Right ventricle myocardium inferior (tissue), 1 donor: ENCODE data around the gene TRIO. TPM values are rescaled to one million over a fixed set of nuclear protein-coding genes. Genes with fewer than 3 reads are reported as not detected.
A peak's percentile ranks its signal among the peaks of the same experiment; 100 is the strongest.

Source experiments
- ATAC-seq: fragments of 200-7000 bp; cut with Tn5 transposase; one replicate; pipeline ENCODE4 v1.9.1; 2020; ENCODE audit warnings: mild to moderate bottlenecking, moderate library complexity
- DNase-seq: peaks from one replicate; pipeline ENCODE4 v3.0.0; 2021; ENCODE audit errors: missing footprints
- intact Hi-C: fragments of 100-400 bp; cut with DNase I; formaldehyde crosslinking; loops from one replicate; pipeline ENCODE4 v1.11.0; 2022
- total RNA-seq: library from RNA; stranded (reverse); fragmentation: NEBNext Ultra II Directional; extraction: Animal tissue kit (Norgen Biotek cat#: 25700); gene quantifications from one replicate; pipeline ENCODE4 v1.2.1, GENCODE V29; 2021
- donor health status: DM: no; HTN: yes; CAD: no; lungs with severe emphysema.

The TRIO gene
- total RNA-seq, 1 donor from 2014 or later: 56.9 TPM

DNA sequence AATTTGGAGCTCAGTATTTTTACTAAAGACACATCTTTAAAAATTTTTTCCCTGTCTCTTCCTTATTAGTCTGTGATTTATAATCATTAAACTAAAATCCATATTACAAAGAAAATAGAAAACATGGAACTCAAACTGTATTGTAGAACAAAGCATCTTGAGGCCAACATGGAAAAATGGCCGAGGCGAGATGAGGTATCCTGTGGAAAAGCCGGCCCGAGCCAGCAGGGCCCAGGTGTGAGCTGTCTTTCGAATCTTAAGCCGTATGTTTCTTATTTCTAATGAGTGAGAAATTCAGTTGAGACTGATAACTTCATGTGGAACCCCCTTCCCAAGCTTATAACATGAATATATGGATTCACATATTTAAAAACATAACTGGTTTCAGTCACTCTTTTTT lies 268.1 kb downstream of the TRIO start:
- intact Hi-C loops: no loop called here
- DNase-seq: no peak
- no peak for ATAC-seq

DNA sequence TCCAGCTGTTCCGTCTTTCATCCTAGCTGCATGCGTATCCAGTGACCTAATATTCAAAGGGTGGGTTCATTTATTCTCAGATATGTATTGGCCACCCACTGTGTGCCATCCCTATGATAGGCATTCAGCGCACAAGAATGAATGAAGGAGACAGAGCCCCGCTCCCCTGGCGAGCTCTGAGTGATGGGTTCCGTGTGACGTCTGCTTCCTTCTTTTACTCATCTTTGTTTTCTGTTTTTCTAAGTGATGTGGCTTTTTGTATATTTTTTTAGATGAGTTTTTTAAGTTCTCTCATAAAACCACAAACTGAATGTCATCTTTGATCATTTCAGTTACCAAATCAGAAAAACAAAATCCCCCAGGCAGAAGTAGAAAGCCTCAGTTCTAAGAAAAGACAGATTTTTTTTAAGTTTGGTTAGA lies 270.2 kb downstream of the TRIO start:
- ATAC-seq: no peak
- intact Hi-C loops: no loop called here

DNA sequence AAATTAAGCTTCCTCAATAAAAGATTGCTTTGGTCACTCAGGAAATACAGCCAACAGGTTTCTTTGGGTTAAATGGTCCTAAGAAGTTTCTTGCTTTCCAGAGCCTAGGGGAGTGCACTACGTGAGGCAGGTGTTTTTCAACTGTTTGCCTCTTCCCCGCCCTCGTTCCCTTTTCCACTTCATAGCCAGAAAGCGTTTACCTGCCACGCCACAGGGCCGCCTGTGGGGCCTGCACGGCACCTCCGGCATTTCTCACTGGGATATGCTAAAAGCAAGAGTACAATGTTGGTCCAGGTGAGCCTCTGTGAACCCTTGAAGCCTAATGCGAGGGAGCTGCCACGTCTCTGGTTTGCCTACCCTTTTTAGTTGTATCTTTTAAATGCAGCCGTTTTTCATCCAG lies 270.9 kb downstream of the TRIO start:
- no peak for ATAC-seq
- intact Hi-C loops: no loop called here
- DNase-seq: no peak

More for the DNA sequence above, 270.2 kb downstream of the TRIO start:
- no peak for DNase-seq

DNA sequence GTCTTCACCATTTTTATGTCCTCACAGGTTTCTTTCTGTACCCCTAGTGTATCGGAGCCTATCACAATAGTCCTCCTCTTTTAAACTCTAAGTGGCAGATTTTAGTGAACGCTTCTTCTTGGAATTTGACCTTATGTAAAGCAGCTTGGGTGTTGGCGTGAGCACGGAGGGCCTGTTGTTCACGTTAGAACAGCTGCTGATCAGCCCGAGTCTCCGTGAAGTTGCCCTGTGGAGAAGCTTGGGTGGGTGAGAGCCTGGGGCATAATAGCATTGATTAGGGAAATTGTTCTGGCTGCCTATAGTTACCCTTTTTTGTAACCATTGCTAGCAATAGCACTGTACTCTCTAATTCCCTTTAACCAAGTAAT lies 271.5 kb downstream of the TRIO start:
- ATAC-seq (no peak), DNase-seq (no peak)
- intact Hi-C loops: no loop called here

DNA sequence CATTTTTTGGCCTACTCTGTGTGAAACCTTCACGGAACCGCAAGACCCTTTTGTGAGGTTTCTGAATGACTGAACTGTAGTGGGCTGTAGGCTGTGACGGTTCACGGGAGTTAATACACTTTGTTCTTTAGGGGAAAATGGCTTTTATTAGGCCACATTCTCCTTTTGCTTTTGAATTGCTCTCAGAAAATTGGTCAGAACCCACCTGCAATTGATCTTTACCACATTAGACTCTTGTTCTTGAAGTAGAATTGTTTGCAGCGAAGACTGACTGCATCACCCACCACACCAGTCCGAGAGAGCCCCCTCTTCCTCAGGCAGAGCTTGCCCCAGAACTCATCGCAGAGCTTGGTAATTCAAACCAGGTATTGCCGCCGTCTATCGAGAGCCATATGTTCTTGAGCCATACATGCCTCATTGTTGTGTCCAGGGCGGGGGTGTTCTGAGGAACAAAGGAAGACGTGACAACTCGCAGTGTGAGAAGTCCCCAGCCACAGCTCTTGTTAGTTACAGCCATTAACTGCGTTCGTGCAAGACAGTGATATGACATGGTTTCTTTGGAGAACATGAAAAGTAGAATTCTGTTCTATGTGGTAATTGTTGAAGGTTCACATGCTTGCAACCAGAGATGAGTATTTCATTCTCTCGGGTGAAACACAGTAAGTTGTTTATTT lies 272.0 kb downstream of the TRIO start:
- no peak for ATAC-seq
- intact Hi-C loops: no loop called here
- no peak for DNase-seq

DNA sequence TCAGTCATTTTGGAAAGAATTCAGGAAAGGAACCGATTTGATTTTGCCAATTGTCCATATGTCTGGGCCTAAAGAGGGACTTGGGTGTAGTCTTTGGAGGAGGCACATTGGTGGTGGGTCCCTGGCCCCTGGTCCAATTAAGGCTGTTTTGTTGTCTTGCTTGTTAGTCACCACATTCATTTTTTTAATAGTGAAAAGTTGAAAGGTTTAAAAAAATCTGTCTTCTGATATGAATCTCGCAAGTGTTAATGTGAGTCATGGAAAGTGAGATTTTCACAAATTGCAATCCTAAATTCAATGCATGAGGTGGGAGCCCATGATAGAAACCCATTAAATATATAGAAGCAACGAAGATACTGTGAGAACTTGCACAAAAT lies 272.5 kb downstream of the TRIO start:
- DNase-seq (no peak), ATAC-seq (no peak)
- intact Hi-C loops: no loop called here

DNA sequence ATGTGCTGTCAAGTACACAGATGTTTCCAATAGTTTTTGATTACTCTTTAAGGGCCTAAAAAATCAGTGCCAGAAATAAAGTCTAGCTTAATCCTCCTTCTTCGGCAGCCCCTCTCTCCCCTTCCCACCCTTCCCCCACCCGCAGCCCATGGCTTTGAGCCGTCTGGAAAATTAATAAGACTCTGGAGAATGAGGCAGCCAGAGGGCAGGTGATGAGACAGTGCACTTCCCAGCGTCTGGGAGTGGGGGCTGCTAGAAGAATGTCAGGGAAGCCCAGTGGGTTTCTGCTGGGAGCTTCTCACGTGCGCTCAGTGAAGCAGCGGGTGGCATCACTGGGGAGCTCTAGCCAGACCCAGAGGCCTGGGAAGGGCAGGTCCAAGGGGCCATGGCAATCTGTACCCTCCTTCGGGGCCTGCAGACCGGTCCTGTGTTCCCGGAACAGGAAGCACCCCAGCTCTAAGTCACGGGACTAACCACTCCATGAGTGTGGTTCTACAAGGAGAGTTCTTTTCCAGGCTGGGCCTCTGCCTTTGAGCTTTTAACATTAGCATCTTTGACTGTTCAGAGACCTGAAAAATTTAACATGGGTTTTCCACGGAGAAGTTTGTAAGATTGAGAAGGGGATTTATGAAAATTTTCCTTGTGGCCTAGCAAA lies 273.6 kb downstream of the TRIO start:
- intact Hi-C loops: no loop called here
- ATAC-seq: no peak
- no peak for DNase-seq

DNA sequence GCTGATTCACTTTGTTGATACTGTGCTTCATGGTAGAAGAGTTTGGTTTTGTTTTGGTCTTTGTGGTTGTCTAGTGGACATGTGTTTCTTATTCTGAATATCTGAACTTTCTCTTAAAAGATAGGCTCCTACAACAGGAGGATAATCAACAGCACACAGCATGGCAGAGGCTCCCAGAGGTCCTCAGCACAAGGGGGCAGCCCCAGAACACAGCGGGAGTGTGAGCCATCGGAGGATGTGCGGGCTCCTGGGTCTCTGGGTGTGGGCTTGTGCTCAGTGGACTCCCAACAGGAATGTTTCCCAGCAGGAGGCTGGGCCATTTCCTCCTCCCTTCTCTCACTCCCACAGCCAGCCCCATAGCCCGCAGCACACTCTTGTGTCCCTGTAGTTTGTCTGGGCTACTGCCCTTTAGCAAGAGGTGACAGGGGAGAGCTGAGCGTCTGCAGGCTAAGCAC lies 274.2 kb downstream of the TRIO start:
- ATAC-seq (peak; percentile 68), DNase-seq (no peak)
- intact Hi-C loops: no loop called here

DNA sequence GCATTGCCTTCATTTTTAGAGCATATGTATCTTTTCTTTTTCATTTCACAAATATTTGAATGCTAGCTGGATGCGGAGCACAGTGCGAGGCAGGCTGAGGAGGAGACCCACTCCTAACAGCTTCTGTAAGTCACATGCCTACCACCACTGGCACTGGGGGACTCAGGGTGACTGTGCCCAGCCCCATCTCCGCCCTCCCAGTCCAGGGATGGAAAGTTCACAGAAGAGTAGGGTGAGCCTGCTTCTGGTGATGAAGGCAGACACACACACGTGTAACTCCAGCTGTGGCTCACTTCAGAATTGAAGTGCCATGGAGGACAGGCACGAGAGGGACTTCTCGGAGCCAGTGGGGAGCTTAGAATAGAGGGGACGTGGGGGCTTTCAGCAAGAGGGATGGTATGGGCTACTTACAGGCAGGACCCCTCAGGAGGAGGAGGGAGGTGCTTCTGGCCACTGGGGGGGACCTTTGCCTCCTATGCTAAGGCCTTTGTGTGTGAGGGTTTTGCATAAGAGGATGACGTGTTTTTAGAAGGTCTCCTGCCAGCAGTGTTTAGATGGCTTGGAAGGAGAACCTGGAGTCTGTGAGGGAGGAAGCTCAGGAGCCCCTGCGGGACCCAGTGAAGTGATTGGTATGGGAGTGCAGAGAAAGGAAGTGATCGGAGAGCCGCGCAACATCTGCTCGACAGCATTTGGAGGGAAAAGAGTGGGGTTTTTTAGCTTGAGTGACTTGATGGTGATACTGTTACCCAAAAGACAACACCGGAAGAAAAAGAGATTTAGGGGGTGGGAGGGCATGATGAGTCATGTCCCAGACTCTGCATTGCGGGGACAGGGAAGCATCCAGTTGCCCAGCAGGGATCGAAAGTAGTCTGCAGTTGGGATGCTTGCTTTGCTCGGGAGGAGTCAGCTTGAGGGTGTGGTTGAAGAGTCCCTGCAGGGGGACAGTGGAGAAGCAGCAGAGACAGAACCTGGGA lies 274.9 kb downstream of the TRIO start:
- intact Hi-C loops: no loop called here
- ATAC-seq (peak; percentile 62), DNase-seq (no peak)

DNA sequence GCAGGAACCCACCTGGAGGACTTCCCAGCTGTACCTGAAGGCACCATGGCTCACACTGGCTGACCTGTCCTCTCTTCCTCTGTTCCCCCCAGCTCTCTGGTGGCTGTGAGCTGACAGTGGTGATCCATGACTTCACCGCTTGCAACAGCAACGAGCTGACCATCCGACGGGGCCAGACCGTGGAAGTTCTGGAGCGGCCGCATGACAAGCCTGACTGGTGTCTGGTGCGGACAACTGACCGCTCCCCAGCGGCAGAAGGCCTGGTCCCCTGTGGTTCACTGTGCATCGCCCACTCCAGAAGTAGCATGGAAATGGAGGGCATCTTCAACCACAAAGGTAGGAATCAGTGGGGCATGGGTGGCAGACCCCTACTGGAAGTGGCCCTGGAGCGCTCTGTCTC lies 276.5 kb downstream of the TRIO start:
- intact Hi-C loops: no loop called here
- no peak for ATAC-seq
- no peak for DNase-seq

DNA sequence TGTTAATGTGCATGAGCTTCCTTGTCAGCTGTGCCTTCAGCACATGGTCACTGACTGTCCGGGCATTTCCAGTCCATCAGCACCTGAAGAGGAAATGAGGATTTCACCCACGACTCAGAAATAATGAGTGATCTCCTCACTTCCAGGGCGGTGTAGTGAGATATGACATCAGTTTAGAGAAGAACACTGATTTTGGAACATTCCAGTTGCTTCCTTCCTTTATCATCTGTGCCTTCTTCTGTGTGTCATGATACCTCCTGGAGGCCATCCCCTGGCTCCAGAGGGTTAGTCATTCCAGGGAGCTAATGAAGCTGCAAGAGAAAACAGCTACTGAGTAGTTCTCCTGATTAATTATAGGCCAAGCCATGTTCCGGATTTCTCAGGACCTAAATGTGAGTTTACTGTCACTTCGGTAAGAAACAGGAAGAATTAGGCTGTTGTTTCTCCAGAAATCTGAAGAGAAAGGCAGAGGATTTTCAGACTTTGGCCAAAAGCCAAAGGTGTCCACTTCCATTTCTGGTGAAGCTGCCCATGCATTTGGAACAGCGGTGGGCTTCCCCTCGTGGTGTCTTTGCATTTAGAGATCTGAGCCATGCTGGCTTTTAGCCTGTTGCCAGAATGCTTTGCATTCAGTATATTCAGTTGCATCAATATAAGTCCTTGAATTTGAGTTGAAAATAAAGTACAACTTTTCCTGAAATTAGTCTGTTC lies 277.1 kb downstream of the TRIO start:
- no peak for ATAC-seq
- no peak for DNase-seq
- intact Hi-C loops: no loop called here

DNA sequence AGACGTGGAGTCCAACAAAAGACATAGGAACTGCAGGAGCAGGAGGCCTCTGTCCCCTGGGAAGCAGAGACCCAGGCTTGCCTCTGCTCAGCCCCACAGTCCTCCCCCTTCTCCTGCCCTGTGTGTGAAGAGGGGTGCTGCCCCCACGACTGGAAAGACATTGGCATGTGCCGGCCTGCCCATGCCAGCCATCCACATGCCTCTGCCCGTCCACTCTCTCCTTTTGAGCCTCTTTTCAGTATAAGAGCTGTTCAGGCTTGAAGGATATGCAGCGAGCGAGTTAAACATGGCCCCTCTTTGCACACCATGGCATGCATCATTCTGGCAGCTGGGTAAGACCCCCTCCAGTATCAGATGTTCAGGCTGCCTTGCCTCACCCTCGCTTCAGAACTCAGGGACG lies 278.7 kb downstream of the TRIO start:
- ATAC-seq: no peak
- intact Hi-C loops: no loop called here
- no peak for DNase-seq

DNA sequence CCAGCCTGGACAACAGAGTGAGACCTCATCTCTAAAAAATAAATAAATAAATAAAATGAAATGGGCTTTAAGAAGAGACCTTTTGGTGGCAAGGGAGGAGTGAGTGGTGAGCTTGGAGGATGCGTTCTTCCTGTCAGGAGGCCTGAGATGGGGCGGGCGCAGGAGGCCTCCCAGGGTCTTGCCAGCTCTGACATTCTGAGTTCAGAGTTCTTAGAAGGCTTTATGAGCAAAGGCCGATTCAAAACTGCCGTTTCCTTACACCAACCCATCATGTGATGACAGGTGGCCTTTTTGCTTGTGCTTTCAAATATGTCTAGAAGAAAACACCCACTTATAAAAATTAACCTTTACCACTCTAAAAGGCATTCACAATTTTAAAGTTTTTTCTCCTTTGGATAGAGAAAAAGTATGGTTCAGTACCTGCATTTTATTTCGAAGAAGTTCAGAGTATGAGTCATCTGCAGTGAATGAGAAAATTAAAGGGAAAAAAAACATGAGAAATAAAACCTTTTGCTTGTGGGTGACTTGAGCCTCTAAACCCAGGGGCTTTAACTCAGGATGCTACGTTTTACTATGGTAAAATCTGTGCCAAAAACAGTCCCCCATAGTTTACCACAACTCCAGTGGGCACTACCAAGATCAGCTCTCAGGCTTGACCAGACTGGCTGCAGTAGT lies 281.0 kb downstream of the TRIO start:
- DNase-seq (no peak), ATAC-seq (no peak)
- intact Hi-C loops: no loop called here

DNA sequence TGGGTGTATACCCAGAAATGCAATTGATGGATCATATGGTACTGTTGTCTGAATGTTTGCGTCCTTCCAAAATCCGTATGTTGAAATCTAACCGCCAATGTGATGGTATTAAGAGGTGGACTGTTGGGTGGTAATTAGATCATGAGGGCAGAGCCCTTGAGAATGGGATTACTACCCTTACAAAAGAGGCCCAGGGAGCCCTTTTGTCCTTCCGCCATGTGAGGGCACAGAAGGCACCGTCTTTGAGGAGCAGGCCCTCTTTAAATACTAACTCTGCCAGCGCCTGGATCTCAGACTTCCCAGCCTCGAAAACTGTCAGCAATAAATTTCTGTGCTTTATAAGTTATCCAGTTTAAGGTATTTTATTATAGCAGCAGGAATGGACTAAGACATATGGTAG lies 282.4 kb downstream of the TRIO start:
- ATAC-seq (no peak), DNase-seq (no peak)
- intact Hi-C loops: no loop called here

DNA sequence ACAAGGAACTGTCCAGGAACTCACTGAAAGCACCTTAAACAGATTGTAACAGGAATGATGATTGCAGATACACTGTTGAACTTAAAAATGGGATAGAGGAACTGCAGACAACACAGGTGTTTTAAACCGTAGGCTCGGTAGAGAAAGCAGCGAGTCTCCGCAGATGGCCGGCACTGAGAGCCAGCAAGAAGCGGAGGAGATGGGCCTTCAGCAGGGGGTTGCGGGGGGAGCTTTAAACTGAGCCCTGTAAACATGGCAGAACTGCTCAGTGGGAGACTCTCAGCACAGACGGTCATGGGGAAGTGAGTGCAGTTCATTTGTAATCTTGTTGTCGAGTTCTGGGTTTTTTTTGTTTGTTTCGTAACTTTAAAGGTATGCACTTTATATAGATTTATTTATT lies 283.4 kb downstream of the TRIO start:
- no peak for DNase-seq
- intact Hi-C loops: no loop called here
- no peak for ATAC-seq

DNA sequence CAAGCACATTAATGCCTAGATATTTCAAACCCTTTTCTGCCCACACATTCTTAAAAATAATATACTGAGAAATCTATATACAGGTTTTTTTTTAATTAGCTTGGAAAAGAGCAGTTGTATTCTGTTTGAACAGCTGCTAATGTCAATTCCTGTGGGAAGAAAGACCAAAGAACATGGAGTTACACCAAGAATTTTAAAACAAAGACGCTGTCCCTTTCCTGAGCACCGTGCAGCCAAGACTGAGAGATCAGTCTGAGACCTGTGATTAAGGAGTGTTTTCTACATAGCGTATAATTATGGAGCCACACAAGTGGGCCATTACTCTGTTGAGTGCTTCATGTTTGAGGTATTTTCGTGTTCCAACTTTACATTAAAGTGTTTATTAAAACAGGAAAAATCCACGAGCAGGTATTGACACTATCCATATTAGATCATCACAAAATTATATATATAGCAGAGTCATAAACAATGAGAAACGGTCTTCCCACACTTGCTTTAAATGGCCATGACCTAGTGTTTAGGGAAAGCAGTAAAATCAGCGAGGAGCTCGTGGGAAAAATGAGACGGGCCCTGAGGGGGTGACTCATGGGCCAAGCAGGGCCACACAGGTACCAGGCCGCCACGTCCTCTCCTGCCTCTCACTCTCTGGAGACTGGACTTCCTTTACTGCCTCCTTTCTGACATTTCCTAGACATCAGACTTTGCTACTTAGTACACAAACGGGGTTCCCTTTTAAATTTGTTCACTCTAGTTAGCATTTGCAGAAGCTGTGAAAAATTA lies 285.4 kb downstream of the TRIO start:
- intact Hi-C loops: no loop called here
- DNase-seq: no peak
- ATAC-seq: peak; percentile 75

DNA sequence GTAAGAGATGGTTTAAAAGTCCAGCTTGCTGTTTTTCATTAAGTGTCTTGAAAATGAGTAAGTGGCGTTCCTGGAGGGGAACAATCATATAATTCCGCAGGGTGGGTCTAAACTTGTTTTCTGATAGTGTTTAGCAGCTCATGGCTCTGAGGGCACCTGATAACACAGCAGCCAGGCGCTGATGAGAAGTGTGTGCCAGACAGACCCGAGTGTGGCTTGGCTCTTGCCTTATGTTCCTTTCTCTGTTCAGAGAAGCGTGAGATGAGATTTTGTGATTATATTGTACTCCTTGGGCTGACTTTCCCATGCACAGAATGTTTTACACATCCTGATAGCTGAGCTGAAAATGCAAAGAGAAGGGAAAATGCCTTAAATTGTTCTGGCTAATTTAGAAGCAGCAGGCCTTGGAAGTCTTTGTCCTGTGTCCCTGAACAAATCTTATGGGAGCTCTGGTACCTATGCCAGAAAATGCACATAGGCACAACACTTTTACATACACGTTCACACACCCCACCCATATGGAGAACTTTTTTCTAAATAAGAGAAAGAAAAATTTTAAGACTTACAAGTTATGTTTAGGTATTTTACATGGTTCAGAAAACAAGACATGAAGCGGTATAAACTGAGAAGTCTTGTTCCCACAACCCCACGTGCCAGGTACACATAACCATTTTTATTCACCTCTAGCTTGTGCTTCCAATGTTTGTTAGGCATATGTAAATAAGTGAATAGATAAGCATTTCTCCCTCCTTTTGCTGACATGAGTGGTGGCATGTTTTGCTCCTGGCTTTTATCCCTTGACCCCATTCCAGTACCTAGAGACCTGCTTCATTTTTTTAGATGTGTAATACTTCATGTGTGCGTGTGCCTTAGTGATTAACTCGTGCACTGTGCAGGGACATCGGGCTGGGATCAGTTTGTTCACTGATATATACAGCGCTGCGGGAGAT lies 286.2 kb downstream of the TRIO start:
- DNase-seq: no peak
- intact Hi-C loops: no loop called here
- ATAC-seq: peak; percentile 66
